H1 (cell line): ENCODE data around the gene TSFM. TPM values are rescaled to one million over a fixed set of nuclear protein-coding genes. Genes with fewer than 3 reads are reported as not detected.

ENCODE experiments used
- CTCF ChIA-PET: fragments of 300-600 bp; sonication (Branson Sonifier 250); formaldehyde crosslinking; loops from one replicate; lab custom pipeline; 2021; ENCODE audit not compliant: partially characterized antibody; lab: Charles Lee
- POLR2A ChIA-PET: fragments of 300-600 bp; sonication (Branson Sonifier 250); formaldehyde crosslinking; loops from one replicate; lab custom pipeline; 2021; ENCODE audit warnings: inconsistent platforms; ENCODE audit not compliant: partially characterized antibody; lab: Charles Lee
- DNase-seq, 2 experiments: peaks; one replicate each; pipeline versions ENCODE4 v3.0.0 to v3.0.0-alpha.2; 2010 to 2022; ENCODE audit warnings: low spot score in 2 of 2, low read depth in 1 of 2, mixed read lengths in 1 of 2
- FAIRE-seq: peaks from 2 replicates; lab custom pipeline; 2011; peaks lifted over from hg19 to GRCh38; lab: Jason Lieb, UNC
- H2AFZ ChIP-seq: 2 replicates; pipeline ENCODE4 v1.8.1; 2012; ENCODE audit warnings: low read length, inconsistent platforms
- H2AK5ac ChIP-seq: 2 replicates; pipeline ENCODE4 v1.6.1; 2013; ENCODE audit warnings: low read depth, low read length
- H2BK120ac ChIP-seq: replicated peaks from 2 replicates; pipeline ENCODE3; 2013; ENCODE audit warnings: low read depth, low read length, inconsistent platforms
- H2BK12ac ChIP-seq: 2 replicates; pipeline ENCODE4 v1.6.1; 2013; ENCODE audit warnings: low read depth, low read length
- H2BK15ac ChIP-seq: 2 replicates; pipeline ENCODE4 v1.6.1; 2013; ENCODE audit warnings: low read length
- H2BK20ac ChIP-seq: 2 replicates; pipeline ENCODE4 v1.6.1; 2013; ENCODE audit warnings: low read length
- H2BK5ac ChIP-seq: 2 replicates; pipeline ENCODE4 v1.6.1; 2013; ENCODE audit warnings: low read depth, low read length
- H3K14ac ChIP-seq: 2 replicates; pipeline ENCODE4 v1.6.1; 2013; ENCODE audit warnings: inconsistent platforms; ENCODE audit not compliant: insufficient read length
- H3K18ac ChIP-seq: 2 replicates; pipeline ENCODE4 v1.6.1; 2013; ENCODE audit warnings: low read length; ENCODE audit errors: extremely low read depth
- H3K23ac ChIP-seq: 2 replicates; pipeline ENCODE4 v1.6.1; 2013; ENCODE audit warnings: inconsistent platforms; ENCODE audit not compliant: insufficient read length
- H3K23me2 ChIP-seq: 2 replicates; pipeline ENCODE4 v1.6.1; 2013; ENCODE audit warnings: low read depth, low read length
- H3K27ac ChIP-seq: 2 replicates; pipeline ENCODE4 v1.6.1; 2011; ENCODE audit warnings: low read depth, low read length, inconsistent platforms
- H3K27me3 ChIP-seq, 4 experiments: replicated peaks in 1 of 4; 1 replicate in 1 of 4; 2 replicates in 3 of 4; pipeline versions ENCODE4 v1.6.1 to v1.8.1; 2011 to 2013; ENCODE audit warnings: low read length in 3 of 4, mild to moderate bottlenecking in 3 of 4, inconsistent platforms in 2 of 4, mixed read lengths in 2 of 4, moderate library complexity in 1 of 4; ENCODE audit not compliant: control insufficient read depth in 3 of 4, insufficient read depth in 3 of 4; ENCODE audit errors: extremely low read depth in 1 of 4
- H3K36me3 ChIP-seq, 4 experiments: 2 replicates each; pipeline versions ENCODE4 v1.6.1 to v1.8.1; 2011 to 2013; ENCODE audit warnings: mild to moderate bottlenecking in 4 of 4, low read length in 3 of 4, moderate library complexity in 2 of 4, control low read depth in 1 of 4, inconsistent platforms in 1 of 4; ENCODE audit not compliant: insufficient read depth in 4 of 4, control insufficient read depth in 2 of 4
- H3K4ac ChIP-seq: replicated peaks from 2 replicates; pipeline ENCODE3; 2013; ENCODE audit warnings: low read length, low read depth, mixed read lengths, inconsistent platforms; ENCODE audit not compliant: insufficient read length
- H3K4me1 ChIP-seq, 4 experiments: replicated peaks in 1 of 4; 1 replicate in 1 of 4; 2 replicates in 3 of 4; pipeline versions ENCODE4 v1.6.1 to v1.8.1; 2011 to 2013; ENCODE audit warnings: low read length in 3 of 4, inconsistent platforms in 2 of 4, mixed read lengths in 1 of 4; ENCODE audit not compliant: insufficient read depth in 4 of 4, control insufficient read depth in 3 of 4
- H3K4me2 ChIP-seq, 2 experiments: 2 replicates each; pipeline versions ENCODE4 v1.6.1 to v1.8.1; 2011 to 2013; ENCODE audit warnings: low read depth in 2 of 2, low read length in 2 of 2, control low read depth in 1 of 2, inconsistent platforms in 1 of 2, mild to moderate bottlenecking in 1 of 2; ENCODE audit not compliant: insufficient read depth in 1 of 2
- H3K4me3 ChIP-seq, 4 experiments: fragments of 200-600, 300-600 bp in 1 of 4; sonication (generic), shearing (Covaris generic), sonication (Bioruptor Twin) in 1 of 4; 2 replicates each; pipeline versions ENCODE4 v1.5.1 to v1.8.1; 2011 to 2016; ENCODE audit warnings: low read length in 4 of 4, low read depth in 3 of 4, control low read depth in 2 of 4, inconsistent platforms in 2 of 4, mild to moderate bottlenecking in 2 of 4, mixed read lengths in 1 of 4, moderate library complexity in 1 of 4; ENCODE audit not compliant: insufficient read depth in 2 of 4; ENCODE audit errors: extremely low read depth in 1 of 4
- H3K56ac ChIP-seq: replicated peaks from 2 replicates; pipeline ENCODE3; 2013; ENCODE audit warnings: low read depth, mild to moderate bottlenecking, mixed read lengths, low read length, inconsistent platforms; ENCODE audit not compliant: insufficient read length
- H3K79me1 ChIP-seq: 2 replicates; pipeline ENCODE4 v1.6.1; 2013; ENCODE audit warnings: low read depth, low read length, control low read depth
- H3K79me2 ChIP-seq, 2 experiments: 2 replicates each; pipeline versions ENCODE4 v1.6.1 to v1.8.1; 2012 to 2013; ENCODE audit warnings: low read length in 2 of 2, mild to moderate bottlenecking in 2 of 2, inconsistent platforms in 1 of 2; ENCODE audit not compliant: insufficient read depth in 2 of 2, control insufficient read depth in 1 of 2
- H3K9ac ChIP-seq, 4 experiments: replicated peaks in 1 of 4; 1 replicate in 1 of 4; 2 replicates in 3 of 4; pipeline versions ENCODE4 v1.6.1 to v1.8.1; 2011 to 2013; ENCODE audit warnings: low read depth in 3 of 4, low read length in 3 of 4, control low read depth in 2 of 4, mild to moderate bottlenecking in 2 of 4, moderate library complexity in 2 of 4, inconsistent platforms in 1 of 4; ENCODE audit errors: extremely low read depth in 1 of 4
- H3K9me3 ChIP-seq, 2 experiments: 2 replicates each; pipeline versions ENCODE4 v1.6.1 to v1.8.1; 2012 to 2013; ENCODE audit warnings: mild to moderate bottlenecking in 2 of 2, moderate library complexity in 2 of 2, control low read depth in 1 of 2, inconsistent platforms in 1 of 2, low read depth in 1 of 2, low read length in 1 of 2, mixed read lengths in 1 of 2; ENCODE audit not compliant: insufficient read depth in 2 of 2
- H4K20me1 ChIP-seq, 2 experiments: replicated peaks in 1 of 2; 2 replicates each; pipeline versions ENCODE3 to v1.8.1; 2011 to 2013; ENCODE audit warnings: inconsistent platforms in 2 of 2, low read length in 2 of 2, mild to moderate bottlenecking in 1 of 2; ENCODE audit not compliant: insufficient read depth in 2 of 2, control insufficient read depth in 1 of 2
- H4K5ac ChIP-seq: 2 replicates; pipeline ENCODE4 v1.6.1; 2013; ENCODE audit warnings: low read length, low read depth, mixed read lengths, inconsistent platforms; ENCODE audit not compliant: insufficient read length
- H4K8ac ChIP-seq: 2 replicates; pipeline ENCODE4 v1.8.0; 2013; ENCODE audit warnings: mild to moderate bottlenecking, moderate library complexity, low read length, inconsistent platforms; ENCODE audit not compliant: insufficient read depth; ENCODE audit errors: extremely low read depth
- H4K91ac ChIP-seq: replicated peaks from 2 replicates; pipeline ENCODE3; 2013; ENCODE audit warnings: low read length, mixed read lengths, inconsistent platforms; ENCODE audit not compliant: insufficient read length
- BACH1 ChIP-seq: IDR thresholded peaks from 2 replicates; pipeline ENCODE4 v1.6.1; 2012; ENCODE audit warnings: low read length, improper control_type of control experiment
- EZH2 ChIP-seq: fragments of 200-600 bp; sonication (generic); IDR thresholded peaks from 2 replicates; pipeline ENCODE4 v1.7.1; 2012; ENCODE audit warnings: low read depth, mild to moderate bottlenecking, moderate library complexity, low read length, inconsistent platforms; ENCODE audit not compliant: severe bottlenecking
- GABPA ChIP-seq: IDR thresholded peaks from 2 replicates; pipeline ENCODE4 v1.6.1; 2011; ENCODE audit warnings: mild to moderate bottlenecking, low read length, moderate library complexity, borderline replicate concordance; ENCODE audit not compliant: insufficient read depth
- RXRA ChIP-seq: IDR thresholded peaks from 2 replicates; pipeline ENCODE4 v1.6.1; 2011; ENCODE audit warnings: low read depth, mild to moderate bottlenecking, low read length, moderate library complexity; ENCODE audit not compliant: insufficient read depth
- WGBS, 2 experiments: shearing (Covaris generic) in 1 of 2; methylation state at CpG; one replicate each; pipeline versions ENCODE4 v1.1.6 to v1.1.7; 2013 to 2015; ENCODE audit warnings: low lambda C conversion rate in 2 of 2, mixed read lengths in 2 of 2, inconsistent platforms in 1 of 2, low coverage in 1 of 2, missing lambda C conversion rate in 1 of 2; ENCODE audit not compliant: insufficient replicate concordance in 2 of 2, insufficient coverage in 1 of 2, insufficient read length in 1 of 2; ENCODE audit errors: extremely low coverage in 1 of 2, missing lambda C conversion rate in 1 of 2; 5-methylcytosine and 5-hydroxymethylcytosine counted together
- polyA plus RNA-seq, 7 experiments: library from polyadenylated mRNA; depleted of rRNA in 3 of 7; stranded (reverse) in 5 of 7; unstranded in 2 of 7; fragments of >200 nt in 5 of 7; fragments of 200-250 nt in 2 of 7; gene quantifications; 1 replicate in 5 of 7; 2 replicates in 1 of 7; 4 replicates in 1 of 7; pipeline versions ENCODE4 v1.2.1 to v1.2.3, GENCODE V29; 2011 to 2013; ENCODE audit warnings: missing spikeins in 2 of 7, mixed read lengths in 2 of 7
- total RNA-seq: library from RNA; stranded (reverse); fragmentation: NEBNext Ultra II Directional; extraction: Animal tissue kit (Norgen Biotek cat#: 25700); gene quantifications from 2 replicates; pipeline ENCODE4 v1.2.1, GENCODE V29; 2021
- TF ChIP-seq, protein P1 (sequence below): IDR thresholded peaks from 2 replicates; pipeline ENCODE4 v1.6.1; 2012; ENCODE audit warnings: inconsistent platforms

Gene TSFM
- total and polyA plus RNA-seq, 2 of the 8 experiments (the other 6 are each of a cell fraction or from before 2014, with no cell fraction given), result 17.4 to 49.8 TPM

- Histone ChIP-seq H2BK15ac (no peak overlapping the region), H3K27me3 (peaks cover 8 to 33% (median 26%) of the 10 kb centered on the region in 4 experiments), H3K56ac (no peak overlapping the region), H4K91ac (no peak overlapping the region), H3K9ac (no peak overlapping the region), H3K36me3 (peaks cover 10 to 21% (median 15%) of the 10 kb centered on the region in 4 experiments)
- POLR2A ChIA-PET, result interaction anchor here (0.7 to 3.3 kb wide), 9 partner anchors 9 to 93 kb away, joined by 3 to 25 read pairs (median 4); partner anchors contain the start of genes CTDSP2, CYP27B1, EEF1AKMT3 and METTL1
- FAIRE-seq, result no peak
- TF ChIP-seq RXRA, result no peak
- no peak for TF ChIP-seq GABPA
- no peak for TF ChIP-seq EZH2
- TF ChIP-seq, protein P1, sequence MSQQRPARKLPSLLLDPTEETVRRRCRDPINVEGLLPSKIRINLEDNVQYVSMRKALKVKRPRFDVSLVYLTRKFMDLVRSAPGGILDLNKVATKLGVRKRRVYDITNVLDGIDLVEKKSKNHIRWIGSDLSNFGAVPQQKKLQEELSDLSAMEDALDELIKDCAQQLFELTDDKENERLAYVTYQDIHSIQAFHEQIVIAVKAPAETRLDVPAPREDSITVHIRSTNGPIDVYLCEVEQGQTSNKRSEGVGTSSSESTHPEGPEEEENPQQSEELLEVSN, result no peak
- no peak for TF ChIP-seq BACH1
- TF ChIP-seq, all 59 proteins: peak for 0
- H2AK5ac ChIP-seq, result no peak overlapping the region
- H3K23me2 ChIP-seq, result peaks cover 18% of the 10 kb centered on the region
- no peak for DNase-seq
- peaks cover 15% of the 10 kb centered on the region; the same call in 1 of the 2 replicates for H3K79me1 ChIP-seq
- 18% methylated on average over 1 of the region's 1 CpG; no CpG with 5 or more reads in 1 of the 2 experiments for WGBS, 2 experiments
- no peak overlapping the region for H3K4ac ChIP-seq
- peaks cover 3 to 6% of the 10 kb centered on the region in 2 experiments for H4K20me1 ChIP-seq
- H3K9me3 ChIP-seq, result no peaks in the 10 kb centered on the region
- CTCF ChIA-PET, result interaction anchor here (0.7 to 1.4 kb wide), 5 partner anchors 9 to 134 kb away, joined by 3 to 6 read pairs (median 3); partner anchors contain the start of gene TSPAN31
- no peak overlapping the region for H2BK5ac ChIP-seq
- H3K27ac ChIP-seq, result no peak overlapping the region
- peak overlapping the region; percentile 79 to 96 (median 81); a peak in 6 of 8 replicates for H3K4me3 ChIP-seq
- no peak overlapping the region for H3K23ac ChIP-seq
- no peak overlapping the region for H2BK20ac ChIP-seq
- H2BK120ac ChIP-seq, result no peak overlapping the region
- H4K5ac ChIP-seq, result no peak overlapping the region
- no peak overlapping the region for H3K14ac ChIP-seq
- H4K8ac ChIP-seq, result no peak overlapping the region
- no peak overlapping the region for H2AFZ ChIP-seq
- H3K79me2 ChIP-seq, result peaks cover 12 to 20% of the 10 kb centered on the region in 2 experiments
- peak overlapping the region; percentile 99; a peak in 3 of 4 replicates for H3K4me2 ChIP-seq
- H2BK12ac ChIP-seq, result no peak overlapping the region
- H3K18ac ChIP-seq, result no peak overlapping the region
- H3K4me1 ChIP-seq, result peaks cover 3 to 26% (median 7%) of the 10 kb centered on the region in 4 experiments; a peak in 6 of 7 replicates
Observed at GRCh38 chr12:57753756-57754337, 28.7 kb upstream of the TSFM start.
